GM12891 (cell line): ENCODE results near the gene SMIM23.

Source experiments
- POLR2A ChIP-seq: IDR thresholded peaks from 2 replicates; pipeline ENCODE4 v1.6.1; 2011; ENCODE audit warnings: low read depth, low read length, control low read depth
- POLR2AphosphoS5 ChIP-seq: IDR thresholded peaks from 2 replicates; pipeline ENCODE4 v1.6.1; 2011; ENCODE audit warnings: low read depth, low read length, control low read depth
- SPI1 ChIP-seq: IDR thresholded peaks from 2 replicates; pipeline ENCODE4 v1.6.1; 2011; ENCODE audit warnings: low read depth, low read length, control low read depth

DNA sequence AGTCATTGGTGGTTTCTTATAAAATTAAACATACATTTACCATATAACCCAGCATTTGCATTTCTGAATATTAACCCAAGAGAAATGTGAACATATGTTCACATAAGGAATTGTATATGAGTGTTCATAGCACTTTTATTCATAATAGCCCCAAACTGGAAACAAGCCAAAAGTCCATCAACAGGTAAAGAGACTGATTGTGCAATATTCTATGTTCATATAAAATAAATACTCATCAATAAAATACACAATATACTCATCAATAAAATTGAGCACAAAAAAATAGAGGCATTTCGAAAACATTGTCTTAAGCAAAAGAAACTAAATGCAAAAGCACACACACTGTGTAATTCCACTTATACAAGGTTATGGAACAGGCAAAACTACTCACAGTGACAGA, 3.7 kb downstream of the SMIM23 start:
- TF ChIP-seq POLR2AphosphoS5: no peak
- TF ChIP-seq POLR2A: no peak
- TF ChIP-seq SPI1: no peak
